ENCODE measurements around the gene CCL18.

CCL18 gene

DNA sequence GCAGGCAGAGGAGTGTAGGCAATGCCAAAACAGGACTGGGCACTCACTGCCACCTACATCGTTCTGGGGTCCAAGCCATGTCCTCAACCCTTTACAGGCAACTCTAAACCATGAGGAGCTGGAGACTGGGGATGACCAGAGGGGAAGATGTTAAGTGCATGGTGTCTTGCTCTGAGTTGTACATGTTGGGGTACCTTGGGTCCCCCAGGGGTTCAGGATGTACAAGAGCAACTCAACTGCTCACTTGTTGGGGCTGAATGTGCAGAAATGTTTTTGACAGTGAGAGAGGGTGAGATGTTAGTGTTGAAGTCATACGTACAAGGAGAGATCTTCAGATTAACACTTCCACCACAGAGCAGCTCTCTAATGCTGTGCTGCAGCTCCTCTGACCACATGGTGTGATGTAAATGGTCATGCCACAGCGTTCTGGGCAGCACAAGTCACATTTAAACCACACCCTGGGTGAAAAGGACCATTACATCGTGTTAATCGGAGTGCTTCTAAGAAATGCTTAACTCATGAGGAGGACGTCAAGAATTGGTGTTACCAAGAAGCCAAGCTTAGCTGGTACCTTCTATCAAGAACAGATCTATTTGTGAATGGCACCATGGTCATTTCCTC lies 2.4 kb downstream of the CCL18 start:
- in situ Hi-C loops (cut with MboI; ENCODE audit: low pct_unique_long_range_greater_than_20kb, low sequenced_read_pairs, unreplicated experiment): no loop called here
- no peak for DNase-seq (ENCODE audit: low spot score)
- TF ChIP-seq, protein P1, sequence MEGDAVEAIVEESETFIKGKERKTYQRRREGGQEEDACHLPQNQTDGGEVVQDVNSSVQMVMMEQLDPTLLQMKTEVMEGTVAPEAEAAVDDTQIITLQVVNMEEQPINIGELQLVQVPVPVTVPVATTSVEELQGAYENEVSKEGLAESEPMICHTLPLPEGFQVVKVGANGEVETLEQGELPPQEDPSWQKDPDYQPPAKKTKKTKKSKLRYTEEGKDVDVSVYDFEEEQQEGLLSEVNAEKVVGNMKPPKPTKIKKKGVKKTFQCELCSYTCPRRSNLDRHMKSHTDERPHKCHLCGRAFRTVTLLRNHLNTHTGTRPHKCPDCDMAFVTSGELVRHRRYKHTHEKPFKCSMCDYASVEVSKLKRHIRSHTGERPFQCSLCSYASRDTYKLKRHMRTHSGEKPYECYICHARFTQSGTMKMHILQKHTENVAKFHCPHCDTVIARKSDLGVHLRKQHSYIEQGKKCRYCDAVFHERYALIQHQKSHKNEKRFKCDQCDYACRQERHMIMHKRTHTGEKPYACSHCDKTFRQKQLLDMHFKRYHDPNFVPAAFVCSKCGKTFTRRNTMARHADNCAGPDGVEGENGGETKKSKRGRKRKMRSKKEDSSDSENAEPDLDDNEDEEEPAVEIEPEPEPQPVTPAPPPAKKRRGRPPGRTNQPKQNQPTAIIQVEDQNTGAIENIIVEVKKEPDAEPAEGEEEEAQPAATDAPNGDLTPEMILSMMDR (IDR thresholded peaks at IDR 0.05; ENCODE audit: extremely low read depth, insufficient read depth, missing control alignments): no peak

DNA sequence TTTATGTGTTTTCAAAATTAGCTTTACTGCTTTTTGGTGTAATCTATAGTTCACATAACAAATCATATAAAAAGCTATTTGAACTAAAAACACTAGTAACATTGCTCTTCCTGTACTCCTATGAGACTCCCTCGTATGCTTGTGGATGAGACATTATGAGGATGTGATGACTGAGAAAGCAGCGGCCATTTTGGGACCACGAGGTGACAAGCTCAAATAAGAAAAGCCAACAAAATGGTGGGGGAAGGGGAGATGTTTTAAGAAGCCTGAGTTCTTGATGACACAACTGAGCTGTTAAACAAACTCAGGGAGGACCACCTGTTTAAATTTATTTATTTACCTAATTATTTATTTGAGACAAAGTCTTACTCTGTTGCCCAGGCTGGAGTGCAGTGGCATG lies 4.5 kb downstream of the CCL18 start:
- TF ChIP-seq, protein P1 (IDR thresholded peaks at IDR 0.05; ENCODE audit: extremely low read depth, insufficient read depth, missing control alignments): no peak
- DNase-seq (ENCODE audit: low spot score): no peak
- in situ Hi-C loops (cut with MboI; ENCODE audit: low pct_unique_long_range_greater_than_20kb, low sequenced_read_pairs, unreplicated experiment): no loop called here

DNA sequence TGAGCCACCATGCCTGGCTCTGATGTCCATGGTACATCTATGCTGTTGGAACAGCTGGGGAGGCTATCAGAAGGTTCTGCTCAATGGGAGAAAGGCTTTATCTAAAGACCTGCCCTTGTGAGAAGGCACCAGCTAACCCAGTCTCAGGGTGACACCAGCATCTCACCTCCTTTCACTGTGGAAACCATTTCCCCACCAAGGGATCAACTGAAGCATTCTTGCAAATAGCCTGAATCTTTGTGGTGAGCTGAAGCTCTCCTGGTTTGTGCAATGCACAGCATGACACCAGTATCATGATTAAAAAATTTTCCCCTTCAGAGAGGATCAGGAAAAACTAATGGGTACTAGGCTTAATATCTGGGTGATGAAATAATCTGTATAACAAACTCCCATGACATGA lies 5.1 kb downstream of the CCL18 start:
- in situ Hi-C loops (cut with MboI; ENCODE audit: low pct_unique_long_range_greater_than_20kb, low sequenced_read_pairs, unreplicated experiment): no loop called here
- TF ChIP-seq, protein P1 (IDR thresholded peaks at IDR 0.05; ENCODE audit: extremely low read depth, insufficient read depth, missing control alignments): no peak
- no peak for DNase-seq (ENCODE audit: low spot score)

DNA sequence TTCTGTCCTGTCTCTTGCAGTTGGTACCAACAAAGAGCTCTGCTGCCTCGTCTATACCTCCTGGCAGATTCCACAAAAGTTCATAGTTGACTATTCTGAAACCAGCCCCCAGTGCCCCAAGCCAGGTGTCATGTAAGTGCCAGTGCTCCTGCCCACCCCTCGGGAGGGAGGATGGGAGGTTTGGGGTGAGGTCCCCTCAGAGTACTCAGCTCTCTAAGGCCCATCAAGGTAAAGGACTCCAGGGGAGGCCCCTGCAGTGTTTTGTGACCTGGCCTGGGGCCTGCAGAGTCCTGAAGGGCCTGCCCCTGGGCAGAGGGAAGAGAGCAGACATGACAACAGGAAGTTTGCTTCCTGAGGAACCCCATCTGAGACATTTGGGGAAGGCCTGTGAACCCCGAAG lies 6.4 kb downstream of the CCL18 start:
- in situ Hi-C loops (cut with MboI; ENCODE audit: low pct_unique_long_range_greater_than_20kb, low sequenced_read_pairs, unreplicated experiment): loop anchor here (10.0 kb wide), 1 partner anchor 56 kb away; the partner anchor contains the start of gene CCL23
- no peak for DNase-seq (ENCODE audit: low spot score)

DNA sequence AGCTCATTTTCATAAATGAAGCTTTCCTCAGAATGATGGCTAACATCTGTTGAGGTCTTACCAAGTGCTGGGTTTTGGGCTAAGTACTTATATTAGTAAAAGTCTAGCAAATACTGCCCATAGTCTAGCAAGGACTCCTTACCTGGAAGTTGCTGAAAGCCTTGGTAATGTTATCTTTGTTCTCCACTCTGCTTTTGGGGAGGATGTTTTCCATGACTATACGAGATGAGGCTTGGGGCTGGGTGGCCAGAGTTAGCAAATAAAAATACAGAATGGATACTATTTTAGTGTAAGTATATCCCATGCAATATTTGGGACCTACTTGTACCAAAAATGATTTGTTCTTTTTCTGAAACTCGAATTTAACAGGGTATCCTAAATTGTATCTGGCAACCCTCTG lies 7.7 kb downstream of the CCL18 start:
- in situ Hi-C loops (cut with MboI; ENCODE audit: low pct_unique_long_range_greater_than_20kb, low sequenced_read_pairs, unreplicated experiment): loop anchor here (10.0 kb wide), 1 partner anchor 57 kb away; the partner anchor contains the start of gene CCL23
- no peak for DNase-seq (ENCODE audit: low spot score)
- TF ChIP-seq, protein P1 (IDR thresholded peaks at IDR 0.05; ENCODE audit: extremely low read depth, insufficient read depth, missing control alignments): no peak

More for the DNA sequence above, 6.4 kb downstream of the CCL18 start:
- TF ChIP-seq, protein P1 (IDR thresholded peaks at IDR 0.05; ENCODE audit: extremely low read depth, insufficient read depth, missing control alignments): no peak

DNA sequence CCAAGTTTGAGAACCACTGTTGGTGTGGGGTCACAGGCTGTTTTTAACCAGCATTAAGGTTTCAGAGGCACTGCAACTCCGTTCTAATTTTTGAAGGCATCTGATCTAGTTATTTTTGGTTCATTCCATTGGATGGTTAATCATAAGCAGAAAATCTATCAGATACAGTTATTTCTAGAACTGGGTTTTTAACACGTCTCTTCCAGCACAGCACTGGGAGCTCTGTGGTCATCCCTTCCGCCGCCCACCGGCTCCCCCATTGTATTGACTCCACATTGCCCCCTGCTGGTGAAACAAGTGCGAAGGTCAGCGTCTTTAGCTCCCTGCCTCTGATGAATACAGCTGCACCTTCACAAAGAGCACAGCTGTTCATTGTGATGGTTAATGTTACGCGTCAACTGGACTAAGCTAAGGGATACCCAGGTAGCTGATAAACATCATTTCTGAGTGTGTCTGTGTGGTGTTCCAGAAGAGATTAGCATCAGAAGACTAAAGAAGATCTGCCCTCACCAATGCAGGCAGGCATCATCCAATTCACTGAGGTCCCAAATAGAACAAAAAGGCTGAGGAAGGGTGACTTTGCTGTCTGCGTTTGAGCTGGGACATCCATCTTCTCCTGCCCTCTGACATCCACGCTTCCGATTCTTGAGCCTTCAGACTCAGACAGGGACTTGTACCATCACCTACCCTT lies 8.5 kb downstream of the CCL18 start:
- peak; percentile 71 for DNase-seq (ENCODE audit: low spot score)
- in situ Hi-C loops (cut with MboI; ENCODE audit: low pct_unique_long_range_greater_than_20kb, low sequenced_read_pairs, unreplicated experiment): loop anchor here (10.0 kb wide), 1 partner anchor 58 kb away; the partner anchor contains the start of gene CCL23
- TF ChIP-seq, protein P1 (IDR thresholded peaks at IDR 0.05; ENCODE audit: extremely low read depth, insufficient read depth, missing control alignments): peak; percentile 83
